GM12801 (cell line): ENCODE data around the gene OR51A7.

Source experiments
- CTCF ChIP-seq: IDR thresholded peaks from one replicate; pipeline ENCODE4 v1.5.1; 2011; ENCODE audit warnings: control low read depth; ENCODE audit not compliant: insufficient read length; ENCODE audit errors: extremely low read depth

The OR51A7 gene

GRCh38 chr11:4884361-4884760 is 19.2 kb upstream of the OR51A7 start:
- no peak for TF ChIP-seq CTCF

- no peak for TF ChIP-seq CTCF
Measured at GRCh38 chr11:4886186-4886585, 17.4 kb upstream of the OR51A7 start.

- TF ChIP-seq CTCF: no peak
Measured at GRCh38 chr11:4887591-4887990, 16.0 kb upstream of the OR51A7 start.

- TF ChIP-seq CTCF: no peak
Measured at GRCh38 chr11:4890279-4890678, 13.3 kb upstream of the OR51A7 start.

- no peak for TF ChIP-seq CTCF
Measured at GRCh38 chr11:4891996-4892640, 11.5 kb upstream of the OR51A7 start.

GRCh38 chr11:4916581-4916980 is 13.0 kb downstream of the OR51A7 start:
- TF ChIP-seq CTCF: no peak

- no peak for TF ChIP-seq CTCF
Measured at GRCh38 chr11:4919250-4919649, 15.7 kb downstream of the OR51A7 start, which contains the start of gene OR51G2. OR51G2 (minus strand) TSS chr11:4919350; CDS start chr11:4915663, 3,687 bp downstream.
